Hepatocyte (in vitro differentiated cells): ENCODE data around the gene DUSP8. TPM values are rescaled to one million over a fixed set of nuclear protein-coding genes. Genes with fewer than 3 reads are reported as not detected.

Experiments
- DNase-seq: peaks from one replicate; pipeline ENCODE4 v3.0.0-alpha.2; 2016; ENCODE audit warnings: low spot score
- H2AFZ ChIP-seq: fragments of 200-600 bp; sonication (generic); 2 replicates; pipeline ENCODE4 v1.6.0; 2016; ENCODE audit warnings: antibody characterized with exemption, mild to moderate bottlenecking
- H3K27ac ChIP-seq: fragments of 200-600 bp; sonication (generic); 2 replicates; pipeline ENCODE4 v1.5.1; 2016; ENCODE audit warnings: mild to moderate bottlenecking
- H3K27me3 ChIP-seq: fragments of 200-600 bp; sonication (generic); 2 replicates; pipeline ENCODE4 v1.6.1; 2016
- H3K36me3 ChIP-seq: fragments of 200-600 bp; sonication (generic); replicated peaks from 2 replicates; pipeline ENCODE4 v1.5.1; 2016; ENCODE audit warnings: low read depth; ENCODE audit not compliant: insufficient read depth
- H3K4me1 ChIP-seq: fragments of 200-600 bp; sonication (generic); 2 replicates; pipeline ENCODE4 v1.5.1; 2016; ENCODE audit warnings: mild to moderate bottlenecking, moderate library complexity; ENCODE audit not compliant: insufficient read depth
- H3K4me2 ChIP-seq: fragments of 200-600 bp; sonication (generic); 2 replicates; pipeline ENCODE4 v1.6.0; 2016
- H3K4me3 ChIP-seq: fragments of 200-600 bp; sonication (generic); 2 replicates; pipeline ENCODE4 v1.5.1; 2016; ENCODE audit warnings: mild to moderate bottlenecking
- H3K79me2 ChIP-seq: fragments of 200-600 bp; sonication (generic); 2 replicates; pipeline ENCODE4 v1.6.0; 2017; ENCODE audit warnings: mild to moderate bottlenecking
- H3K9me2 ChIP-seq: fragments of 200-600 bp; sonication (generic); replicated peaks from 2 replicates; pipeline ENCODE4 v1.6.0; 2017; ENCODE audit warnings: mild to moderate bottlenecking; ENCODE audit not compliant: insufficient read depth
- H3K9me3 ChIP-seq: fragments of 200-600 bp; sonication (generic); 2 replicates; pipeline ENCODE4 v1.5.1; 2016; ENCODE audit warnings: low read depth, mild to moderate bottlenecking
- H4K20me1 ChIP-seq: fragments of 200-600 bp; sonication (generic); 2 replicates; pipeline ENCODE4 v1.6.0; 2016; ENCODE audit warnings: mild to moderate bottlenecking; ENCODE audit not compliant: insufficient read depth, poor library complexity, severe bottlenecking
- CTCF ChIP-seq: fragments of 200-600 bp; sonication (generic); IDR thresholded peaks from 2 replicates; pipeline ENCODE4 v1.5.1; 2016; ENCODE audit warnings: antibody characterized with exemption, mild to moderate bottlenecking; ENCODE audit not compliant: poor library complexity
- EZH2 ChIP-seq: fragments of 200-600 bp; sonication (generic); IDR thresholded peaks from 2 replicates; pipeline ENCODE4 v1.6.1; 2016; ENCODE audit warnings: antibody characterized with exemption, mild to moderate bottlenecking, borderline replicate concordance
- EZH2phosphoT487 ChIP-seq: fragments of 200-600 bp; sonication (generic); IDR thresholded peaks from one replicate; pipeline ENCODE4 v1.6.1; 2018; ENCODE audit warnings: antibody characterized with exemption, mild to moderate bottlenecking, low read depth, moderate library complexity; ENCODE audit not compliant: unreplicated experiment, severe bottlenecking
- WGBS: methylation state at CpG from one replicate; pipeline ENCODE4 v1.1.6; 2016; ENCODE audit warnings: low lambda C conversion rate; ENCODE audit errors: missing lambda C conversion rate; 5-methylcytosine and 5-hydroxymethylcytosine counted together
- polyA plus RNA-seq: library from polyadenylated mRNA; unstranded; fragments of >200 nt; fragmentation: Nextera tagmentation; extraction: Ambion mirVana; gene quantifications from 2 replicates; pipeline ENCODE4 v1.2.1, GENCODE V29; 2016
- total RNA-seq: library from RNA; depleted of rRNA; stranded (reverse); fragments of >200 nt; gene quantifications from 2 replicates; pipeline ENCODE4 v1.2.3, GENCODE V29; 2014

The DUSP8 gene
- total and polyA plus RNA-seq, 2 experiments from 2014 or later, result 8.0 to 17.7 TPM

GRCh38 chr11:1534171-1534570 is 37.9 kb downstream of the DUSP8 start:
- H3K36me3 ChIP-seq, result no peaks in the 10 kb centered on the region
- H3K9me3 ChIP-seq, result no peaks in the 10 kb centered on the region
- TF ChIP-seq EZH2phosphoT487 (no peak), CTCF (no peak), EZH2 (no peak)
- WGBS, result 91% methylated on average over 7 of the region's 7 CpGs
- H4K20me1 ChIP-seq, result peaks cover 68% of the 10 kb centered on the region
- no peak overlapping the region for H3K4me2 ChIP-seq
- H3K4me1 ChIP-seq, result no peaks in the 10 kb centered on the region
- no peak overlapping the region for H2AFZ ChIP-seq
- H3K27ac ChIP-seq, result no peak overlapping the region
- H3K79me2 ChIP-seq, result peaks cover 82% of the 10 kb centered on the region
- no peaks in the 10 kb centered on the region for H3K27me3 ChIP-seq
- H3K4me3 ChIP-seq, result no peak overlapping the region
- H3K9me2 ChIP-seq, result no peaks in the 10 kb centered on the region
- DNase-seq, result no peak

GRCh38 chr11:1533342-1533725 is 38.7 kb downstream of the DUSP8 start:
- Histone ChIP-seq H2AFZ (no peak overlapping the region), H3K36me3 (no peaks in the 10 kb centered on the region), H3K9me2 (no peaks in the 10 kb centered on the region), H4K20me1 (peaks cover 76% of the 10 kb centered on the region), H3K4me2 (no peak overlapping the region), H3K4me3 (no peak overlapping the region), H3K27ac (no peak overlapping the region), H3K9me3 (no peaks in the 10 kb centered on the region), H3K27me3 (no peaks in the 10 kb centered on the region), H3K79me2 (peaks cover 90% of the 10 kb centered on the region), H3K4me1 (no peaks in the 10 kb centered on the region)
- WGBS, result 97% methylated on average over 10 of the region's 10 CpGs
- TF ChIP-seq EZH2phosphoT487 (no peak), EZH2 (no peak), CTCF (no peak)
- DNase-seq, result no peak

- H3K4me2 ChIP-seq, result no peak overlapping the region
- no peaks in the 10 kb centered on the region for H3K9me2 ChIP-seq
- H2AFZ ChIP-seq, result no peak overlapping the region
- no peaks in the 10 kb centered on the region for H3K27me3 ChIP-seq
- no peak for DNase-seq
- H3K27ac ChIP-seq, result no peak overlapping the region
- TF ChIP-seq CTCF (no peak), EZH2 (no peak), EZH2phosphoT487 (no peak)
- H3K79me2 ChIP-seq, result peaks cover 96% of the 10 kb centered on the region
- 87% methylated on average over 20 of the region's 20 CpGs for WGBS
- H3K4me1 ChIP-seq, result no peaks in the 10 kb centered on the region
- no peaks in the 10 kb centered on the region for H3K9me3 ChIP-seq
- H3K36me3 ChIP-seq, result no peaks in the 10 kb centered on the region
- H3K4me3 ChIP-seq, result no peak overlapping the region
- H4K20me1 ChIP-seq, result peaks cover 82% of the 10 kb centered on the region
Measured at GRCh38 chr11:1532606-1533341, 39.3 kb downstream of the DUSP8 start.
